SU-DHL-6 (cell line): ENCODE data around the gene EYS.

Experiments used
- EZH2phosphoT487 ChIP-seq: fragments of 200-600 bp; sonication (generic), shearing (Covaris generic); conservative IDR thresholded peaks from 2 replicates; pipeline ENCODE4 v1.6.1; 2018; ENCODE audit warnings: mild to moderate bottlenecking, antibody characterized with exemption, low read length, moderate library complexity, mixed read lengths
- TF ChIP-seq, protein P1 (sequence below): fragments of 200-600 bp; sonication (generic); IDR thresholded peaks from one replicate; pipeline ENCODE4 v1.5.1; 2017; ENCODE audit warnings: antibody characterized with exemption, mild to moderate bottlenecking, low read length, moderate library complexity; ENCODE audit not compliant: insufficient read depth, poor library complexity, severe bottlenecking

DNA sequence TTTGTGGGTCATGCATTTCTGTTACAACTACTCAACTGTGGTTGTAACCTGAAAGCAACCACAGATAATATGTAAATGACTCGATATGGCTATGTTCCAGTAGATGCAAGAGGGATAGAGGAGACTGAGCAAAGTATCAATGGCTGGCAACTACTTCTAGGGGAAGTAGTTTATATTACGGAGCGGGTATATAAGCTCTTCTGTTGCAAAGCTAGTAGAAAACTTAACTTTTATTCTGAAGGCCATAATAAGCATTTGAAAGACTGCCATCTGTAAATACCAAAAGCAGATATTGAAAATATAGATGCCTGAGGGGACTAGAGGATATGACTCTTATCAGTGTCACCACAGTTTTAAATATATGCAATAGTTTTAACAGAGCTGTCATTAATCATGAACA lies 1416.2 kb downstream of the EYS start:
- TF ChIP-seq, protein P1, sequence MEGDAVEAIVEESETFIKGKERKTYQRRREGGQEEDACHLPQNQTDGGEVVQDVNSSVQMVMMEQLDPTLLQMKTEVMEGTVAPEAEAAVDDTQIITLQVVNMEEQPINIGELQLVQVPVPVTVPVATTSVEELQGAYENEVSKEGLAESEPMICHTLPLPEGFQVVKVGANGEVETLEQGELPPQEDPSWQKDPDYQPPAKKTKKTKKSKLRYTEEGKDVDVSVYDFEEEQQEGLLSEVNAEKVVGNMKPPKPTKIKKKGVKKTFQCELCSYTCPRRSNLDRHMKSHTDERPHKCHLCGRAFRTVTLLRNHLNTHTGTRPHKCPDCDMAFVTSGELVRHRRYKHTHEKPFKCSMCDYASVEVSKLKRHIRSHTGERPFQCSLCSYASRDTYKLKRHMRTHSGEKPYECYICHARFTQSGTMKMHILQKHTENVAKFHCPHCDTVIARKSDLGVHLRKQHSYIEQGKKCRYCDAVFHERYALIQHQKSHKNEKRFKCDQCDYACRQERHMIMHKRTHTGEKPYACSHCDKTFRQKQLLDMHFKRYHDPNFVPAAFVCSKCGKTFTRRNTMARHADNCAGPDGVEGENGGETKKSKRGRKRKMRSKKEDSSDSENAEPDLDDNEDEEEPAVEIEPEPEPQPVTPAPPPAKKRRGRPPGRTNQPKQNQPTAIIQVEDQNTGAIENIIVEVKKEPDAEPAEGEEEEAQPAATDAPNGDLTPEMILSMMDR: no peak
- no peak for TF ChIP-seq EZH2phosphoT487
